ENCODE measurements around the gene FBXO39. TPM values are rescaled to one million over a fixed set of nuclear protein-coding genes. Genes with fewer than 3 reads are reported as not detected.
"Not testable (repeated sequence)": the region's sequence is repeated elsewhere in the genome, so short reads cannot be mapped to it uniquely, and the experiment has no call there.

FBXO39 gene
- not detected for polyA plus RNA-seq (2013, experiment 1 of 2)
- not detected for polyA plus RNA-seq (2013, experiment 2 of 2)

- H3K9me3 ChIP-seq (ENCODE audit: control insufficient read depth, low read length): peaks cover 3% of the 10 kb centered on the region
- no peak within 1 kb of the TSS for H3K27ac ChIP-seq (ENCODE audit: low read depth, low read length, severe bottlenecking)
- WGBS, 2 experiments (ENCODE audit: insufficient coverage in 2 of 2): 5 to 7% methylated on average over 37 to 44 of the region's 49 CpGs
- no peaks in the 10 kb centered on the region for H3K4me1 ChIP-seq (ENCODE audit: control insufficient read depth, insufficient read depth, low read length, poor library complexity, severe bottlenecking)
- no peak within 1 kb of the TSS for H3K4me3 ChIP-seq (ENCODE audit: extremely low read depth, insufficient read depth, low read length, poor library complexity, severe bottlenecking)
- H3K36me3 ChIP-seq (ENCODE audit: control insufficient read depth, insufficient read depth, low read length): no peaks in the 10 kb centered on the region
These were observed at the start of gene FBXO39 for GRCh38 chr17:6775871-6776405. Gene FBXO39 (plus strand): TSS chr17:6776215. CDS start chr17:6779869, 3,654 bp downstream.

DNA sequence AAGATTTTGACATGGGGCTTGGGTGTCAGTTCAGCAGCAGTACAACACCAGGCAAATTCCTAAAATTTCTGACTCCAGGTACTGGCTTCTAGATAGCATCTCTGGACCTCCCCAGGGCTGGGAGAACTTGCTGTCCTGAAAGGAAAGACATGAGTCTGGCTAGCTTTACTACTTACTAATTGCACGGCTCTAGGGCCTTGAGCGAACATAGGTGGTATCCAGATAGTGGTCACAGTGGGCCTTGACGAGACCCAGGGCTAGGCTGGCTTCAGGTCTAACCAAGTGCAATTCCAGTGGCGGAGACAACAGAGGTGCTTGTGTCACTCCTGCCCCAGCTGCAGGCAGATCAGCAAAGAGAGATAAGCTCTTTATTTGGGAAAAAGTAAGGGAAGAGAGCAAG lies 46.5 kb upstream of the FBXO39 start:
- no peaks in the 10 kb centered on the region for H3K36me3 ChIP-seq (ENCODE audit: control insufficient read depth, insufficient read depth, low read length)
- WGBS, 2 experiments (ENCODE audit: insufficient coverage in 2 of 2): 85 to 92% methylated on average over 2 to 4 of the region's 4 CpGs
- H3K4me3 ChIP-seq (ENCODE audit: extremely low read depth, insufficient read depth, low read length, poor library complexity, severe bottlenecking): no peak overlapping the region
- H3K9me3 ChIP-seq (ENCODE audit: control insufficient read depth, low read length): no peaks in the 10 kb centered on the region
- H3K27ac ChIP-seq (ENCODE audit: low read depth, low read length, severe bottlenecking): no peak overlapping the region
- H3K4me1 ChIP-seq (ENCODE audit: control insufficient read depth, insufficient read depth, low read length, poor library complexity, severe bottlenecking): no peaks in the 10 kb centered on the region

DNA sequence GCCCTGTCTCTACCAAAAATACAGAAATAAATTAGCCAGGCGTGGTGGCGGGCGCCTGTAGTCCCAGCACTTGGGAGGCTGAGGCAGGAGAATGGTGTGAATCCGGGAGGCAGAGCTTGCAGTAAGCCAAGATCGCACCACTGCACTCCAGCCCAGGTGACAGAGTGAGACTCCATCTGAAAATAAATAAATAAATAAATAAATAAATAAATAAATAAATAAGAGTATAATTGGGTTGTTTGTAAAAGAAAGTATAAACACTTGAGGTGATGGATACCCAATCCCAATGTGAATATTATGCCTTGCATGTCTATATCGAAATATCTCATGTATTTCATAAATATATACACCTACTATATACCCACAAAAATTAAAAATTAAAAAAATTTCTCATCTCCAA lies 29.4 kb upstream of the FBXO39 start:
- not testable (repeated sequence) for H3K27ac ChIP-seq (ENCODE audit: low read depth, low read length, severe bottlenecking); H3K36me3 ChIP-seq (ENCODE audit: control insufficient read depth, insufficient read depth, low read length); H3K4me1 ChIP-seq (ENCODE audit: control insufficient read depth, insufficient read depth, low read length, poor library complexity, severe bottlenecking); H3K9me3 ChIP-seq (ENCODE audit: control insufficient read depth, low read length); H3K4me3 ChIP-seq (ENCODE audit: extremely low read depth, insufficient read depth, low read length, poor library complexity, severe bottlenecking)
- WGBS, 2 experiments (ENCODE audit: insufficient coverage in 2 of 2): no CpG with 5 or more reads among the region's 6 CpGs

DNA sequence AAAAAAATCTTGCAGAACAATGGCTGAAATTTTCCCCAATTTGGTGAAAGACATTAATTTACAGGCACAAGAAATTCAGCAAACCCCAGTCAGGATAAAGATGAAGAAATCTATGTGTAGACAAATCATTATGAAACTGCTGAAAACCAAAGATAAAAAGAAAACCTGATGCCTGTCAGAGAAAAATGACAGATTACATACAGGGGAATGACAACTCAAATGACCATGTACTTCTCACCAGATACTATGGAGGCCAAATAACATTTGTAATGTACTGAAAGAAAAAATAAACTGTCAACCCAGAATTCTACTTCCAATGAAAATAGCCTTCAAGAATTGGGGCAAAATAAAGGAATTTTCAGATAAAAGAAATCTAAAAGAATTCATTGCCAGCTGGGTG lies 27.4 kb upstream of the FBXO39 start:
- H3K9me3 ChIP-seq (ENCODE audit: control insufficient read depth, low read length): peaks cover 3% of the 10 kb centered on the region
- no peak overlapping the region for H3K27ac ChIP-seq (ENCODE audit: low read depth, low read length, severe bottlenecking)
- no peaks in the 10 kb centered on the region for H3K36me3 ChIP-seq (ENCODE audit: control insufficient read depth, insufficient read depth, low read length)
- no peak overlapping the region for H3K4me3 ChIP-seq (ENCODE audit: extremely low read depth, insufficient read depth, low read length, poor library complexity, severe bottlenecking)
- H3K4me1 ChIP-seq (ENCODE audit: control insufficient read depth, insufficient read depth, low read length, poor library complexity, severe bottlenecking): peaks cover 12% of the 10 kb centered on the region

DNA sequence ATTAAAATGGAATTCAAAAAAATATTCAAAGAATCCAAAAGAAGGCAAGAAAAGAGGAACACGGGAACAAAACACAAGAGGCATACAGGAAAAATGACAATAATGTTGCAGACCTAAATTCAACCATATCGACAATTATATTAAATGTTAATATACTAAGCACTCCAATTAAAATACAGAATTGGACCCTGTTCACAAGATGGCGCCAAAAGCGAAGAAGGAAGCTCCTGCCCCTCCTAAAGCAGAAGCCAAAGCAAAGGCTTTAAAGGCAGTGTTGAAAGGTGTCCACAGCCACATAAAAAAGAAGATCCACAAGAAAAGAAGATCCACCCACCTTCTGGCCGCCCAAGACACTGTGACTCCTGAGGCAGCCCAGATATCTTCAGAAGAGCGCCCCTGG lies 26.5 kb upstream of the FBXO39 start:
- 84% methylated on average over 3 of the region's 6 CpGs; no CpG with 5 or more reads in 1 of the 2 experiments for WGBS, 2 experiments (ENCODE audit: insufficient coverage in 2 of 2)
- Histone ChIP-seq H3K36me3 (ENCODE audit: control insufficient read depth, insufficient read depth, low read length) (no peaks in the 10 kb centered on the region), H3K4me1 (ENCODE audit: control insufficient read depth, insufficient read depth, low read length, poor library complexity, severe bottlenecking) (peaks cover 13% of the 10 kb centered on the region), H3K27ac (ENCODE audit: low read depth, low read length, severe bottlenecking) (no peak overlapping the region), H3K4me3 (ENCODE audit: extremely low read depth, insufficient read depth, low read length, poor library complexity, severe bottlenecking) (no peak overlapping the region), H3K9me3 (ENCODE audit: control insufficient read depth, low read length) (peaks cover 3% of the 10 kb centered on the region)

GRCh38 chr17:6752068-6752909 lies 23.7 kb upstream of the FBXO39 start:
- no peak overlapping the region for H3K4me3 ChIP-seq (ENCODE audit: extremely low read depth, insufficient read depth, low read length, poor library complexity, severe bottlenecking)
- peaks cover 13% of the 10 kb centered on the region for H3K4me1 ChIP-seq (ENCODE audit: control insufficient read depth, insufficient read depth, low read length, poor library complexity, severe bottlenecking)
- 59 to 63% methylated on average over 4 to 5 of the region's 7 CpGs for WGBS, 2 experiments (ENCODE audit: insufficient coverage in 2 of 2)
- peak overlapping the region; percentile 82 for H3K27ac ChIP-seq (ENCODE audit: low read depth, low read length, severe bottlenecking)
- no peaks in the 10 kb centered on the region for H3K36me3 ChIP-seq (ENCODE audit: control insufficient read depth, insufficient read depth, low read length)
- H3K9me3 ChIP-seq (ENCODE audit: control insufficient read depth, low read length): peaks cover 3% of the 10 kb centered on the region

- Histone ChIP-seq H3K9me3 (ENCODE audit: control insufficient read depth, low read length) (peaks cover 3% of the 10 kb centered on the region), H3K27ac (ENCODE audit: low read depth, low read length, severe bottlenecking) (peak overlapping the region; percentile 82), H3K4me1 (ENCODE audit: control insufficient read depth, insufficient read depth, low read length, poor library complexity, severe bottlenecking) (peaks cover 13% of the 10 kb centered on the region), H3K36me3 (ENCODE audit: control insufficient read depth, insufficient read depth, low read length) (no peaks in the 10 kb centered on the region), H3K4me3 (ENCODE audit: extremely low read depth, insufficient read depth, low read length, poor library complexity, severe bottlenecking) (no peak overlapping the region)
- 91 to 100% methylated on average over 2 to 4 of the region's 9 CpGs for WGBS, 2 experiments (ENCODE audit: insufficient coverage in 2 of 2)
These were observed 23.0 kb upstream of the FBXO39 start for GRCh38 chr17:6753006-6753445.

GRCh38 chr17:6753546-6753945 lies 22.5 kb upstream of the FBXO39 start:
- WGBS, 2 experiments (ENCODE audit: insufficient coverage in 2 of 2): 100% methylated on average over 1 of the region's 6 CpGs; no CpG with 5 or more reads in 1 of the 2 experiments

GRCh38 chr17:6755281-6755680 lies 20.7 kb upstream of the FBXO39 start:
- 90% methylated on average over 5 of the region's 5 CpGs for WGBS, 2 experiments (ENCODE audit: insufficient coverage in 2 of 2)
- Histone ChIP-seq H3K27ac (ENCODE audit: low read depth, low read length, severe bottlenecking) (peak overlapping the region; percentile 41), H3K4me3 (ENCODE audit: extremely low read depth, insufficient read depth, low read length, poor library complexity, severe bottlenecking) (no peak overlapping the region), H3K36me3 (ENCODE audit: control insufficient read depth, insufficient read depth, low read length) (no peaks in the 10 kb centered on the region), H3K4me1 (ENCODE audit: control insufficient read depth, insufficient read depth, low read length, poor library complexity, severe bottlenecking) (peaks cover 13% of the 10 kb centered on the region), H3K9me3 (ENCODE audit: control insufficient read depth, low read length) (no peaks in the 10 kb centered on the region)

More at GRCh38 chr17:6753546-6753945, 22.5 kb upstream of the FBXO39 start:
- H3K9me3 ChIP-seq (ENCODE audit: control insufficient read depth, low read length): peaks cover 3% of the 10 kb centered on the region
- H3K36me3 ChIP-seq (ENCODE audit: control insufficient read depth, insufficient read depth, low read length): no peaks in the 10 kb centered on the region
- H3K4me1 ChIP-seq (ENCODE audit: control insufficient read depth, insufficient read depth, low read length, poor library complexity, severe bottlenecking): peaks cover 13% of the 10 kb centered on the region
- H3K4me3 ChIP-seq (ENCODE audit: extremely low read depth, insufficient read depth, low read length, poor library complexity, severe bottlenecking): no peak overlapping the region
- H3K27ac ChIP-seq (ENCODE audit: low read depth, low read length, severe bottlenecking): no peak overlapping the region

DNA sequence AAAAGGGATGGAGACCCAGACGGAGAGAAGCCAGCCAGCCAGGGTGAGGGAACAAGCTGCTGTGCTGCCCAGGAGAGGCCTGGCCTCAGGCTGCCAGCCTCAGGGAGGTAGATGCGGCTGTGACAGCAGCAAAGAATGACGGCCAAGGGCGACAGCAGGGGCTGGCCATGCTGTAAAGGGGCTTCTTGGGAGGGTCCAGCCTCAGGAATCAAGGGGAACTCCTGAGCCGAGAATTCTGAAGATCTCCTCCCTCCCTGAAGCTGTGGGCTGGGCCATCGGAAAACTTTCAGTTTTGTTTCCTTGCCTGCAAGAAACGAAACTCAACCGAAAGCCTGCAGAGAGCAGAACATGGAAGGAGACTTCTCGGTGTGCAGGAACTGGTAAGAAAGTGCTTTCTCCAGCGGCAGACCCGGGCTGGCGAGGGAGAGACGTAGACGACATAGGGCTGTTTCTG lies 20.3 kb upstream of the FBXO39 start, which contains the start of gene XAF1:
XAF1 (plus strand) TSS at position 316 of the 454 bp plus-strand sequence; CDS start at position 349, 33 bp downstream.
- 75 to 85% methylated on average over 14 of the region's 14 CpGs for WGBS, 2 experiments (ENCODE audit: insufficient coverage in 2 of 2)
- H3K4me1 ChIP-seq (ENCODE audit: control insufficient read depth, insufficient read depth, low read length, poor library complexity, severe bottlenecking): peaks cover 13% of the 10 kb centered on the region
- H3K4me3 ChIP-seq (ENCODE audit: extremely low read depth, insufficient read depth, low read length, poor library complexity, severe bottlenecking): no peak within 1 kb of the TSS
- H3K9me3 ChIP-seq (ENCODE audit: control insufficient read depth, low read length): no peaks in the 10 kb centered on the region
- H3K27ac ChIP-seq (ENCODE audit: low read depth, low read length, severe bottlenecking): peak within 1 kb of the TSS; percentile 41
- H3K36me3 ChIP-seq (ENCODE audit: control insufficient read depth, insufficient read depth, low read length): no peaks in the 10 kb centered on the region
